HG02870 (cell line): ENCODE data around the gene TBC1D9.
"Not testable (repeated sequence)": the region's sequence is repeated elsewhere in the genome, so short reads cannot be mapped to it uniquely, and the experiment has no call there.

ENCODE experiments used
- ATAC-seq: cut with Tn5 transposase; IDR thresholded peaks from one replicate; pipeline ENCODE4 v1.9.1; 2021; ENCODE audit warnings: mild to moderate bottlenecking, moderate library complexity; ENCODE audit not compliant: unreplicated experiment

TBC1D9 gene

DNA sequence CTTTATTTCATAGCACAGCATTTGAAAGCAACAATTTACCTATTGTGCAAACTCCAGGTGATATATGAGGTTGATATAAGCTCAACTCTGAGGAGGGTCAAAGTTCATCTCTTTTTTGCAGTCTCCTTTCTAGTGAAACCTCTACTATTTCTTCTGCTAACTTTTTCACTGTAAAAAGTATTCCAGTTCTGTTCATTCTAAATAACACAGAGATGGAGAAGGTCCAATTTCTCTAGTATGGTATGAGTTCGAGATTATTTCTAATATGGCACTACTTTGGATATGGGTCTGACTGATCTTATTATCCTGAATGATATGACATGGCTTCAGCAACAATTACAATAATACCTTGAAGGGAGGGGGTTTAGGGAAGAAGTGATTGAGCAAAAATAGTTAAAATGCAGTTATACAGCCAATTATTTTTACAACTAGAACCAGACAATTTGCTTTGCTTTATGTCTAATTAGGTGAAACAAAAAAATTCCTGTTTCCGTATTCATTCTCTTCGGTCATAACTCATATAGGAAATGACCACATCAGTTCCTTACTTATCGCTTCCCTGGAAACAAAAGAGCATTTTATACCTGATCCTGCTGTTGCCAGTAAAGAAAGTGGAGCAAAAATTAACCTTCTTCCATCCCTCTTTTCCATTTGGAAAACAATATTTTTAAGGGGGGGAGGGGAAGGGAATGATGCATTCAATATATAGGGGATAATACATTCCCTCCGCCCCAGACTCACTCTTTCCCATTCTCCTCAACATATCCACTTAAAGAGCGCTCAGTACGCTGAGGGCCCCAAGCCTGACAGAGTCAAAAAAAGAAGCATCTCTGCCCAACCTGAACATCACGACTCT is 1.0 kb downstream of the TBC1D9 start:
- no peak for ATAC-seq

- no peak for ATAC-seq
Observed at GRCh38 chr4:140753329-140753728, 2.9 kb downstream of the TBC1D9 start.

DNA sequence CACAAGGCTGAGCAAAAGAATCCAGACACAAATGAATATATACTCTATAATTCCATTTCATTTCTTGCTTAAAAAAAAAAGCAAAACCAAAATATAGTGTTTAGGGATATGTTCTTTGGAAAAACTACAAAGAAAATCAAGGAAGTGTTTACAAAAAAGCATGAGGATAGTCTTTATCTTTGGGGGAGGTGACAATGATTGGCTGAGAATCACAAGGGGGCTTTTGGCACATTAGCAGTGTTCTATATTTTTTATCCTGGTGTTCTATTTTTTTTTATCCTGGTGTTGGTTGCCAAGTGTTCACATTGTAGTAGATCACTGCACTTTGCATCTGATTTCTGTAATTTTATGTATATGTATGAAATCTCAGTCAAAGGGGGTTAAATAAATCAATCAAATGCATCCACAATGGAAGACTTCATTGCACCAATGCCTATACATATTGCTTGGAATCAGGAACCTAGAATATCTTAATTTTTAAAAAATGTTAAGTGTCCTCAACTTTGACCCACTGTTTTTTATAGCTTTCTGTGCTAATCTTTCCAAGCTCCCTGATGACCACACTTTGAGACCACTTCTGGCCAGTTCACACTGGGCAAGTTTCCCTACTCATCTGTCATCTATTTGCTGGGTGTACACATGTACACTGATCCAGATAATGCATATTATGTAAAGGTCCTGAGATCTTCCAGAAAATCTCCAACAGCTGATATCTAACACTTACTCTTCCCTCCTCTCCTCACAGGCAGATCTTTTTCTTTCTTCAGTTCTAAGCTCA is 3.7 kb downstream of the TBC1D9 start:
- no peak for ATAC-seq

GRCh38 chr4:140750470-140750869 is 5.7 kb downstream of the TBC1D9 start:
- ATAC-seq = no peak

DNA sequence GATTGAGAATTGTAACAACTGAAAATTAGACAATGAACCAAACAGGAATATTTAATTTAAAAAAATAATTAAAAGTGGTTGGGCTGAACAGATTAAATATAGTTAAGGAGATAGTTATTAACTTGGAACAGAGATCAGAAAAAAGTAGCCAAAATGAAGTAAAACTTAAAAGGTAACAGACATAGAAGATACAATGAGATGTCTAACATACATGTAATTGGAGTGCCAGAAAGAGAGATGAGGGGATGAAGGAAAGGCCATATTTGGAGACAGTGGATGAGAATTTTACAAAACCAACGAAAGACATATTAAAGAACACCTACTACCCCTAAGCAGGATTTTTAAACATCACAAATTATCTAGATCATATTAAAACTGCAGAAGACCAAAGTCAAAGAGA is 8.0 kb downstream of the TBC1D9 start:
- ATAC-seq = no peak

GRCh38 chr4:140746546-140746945 is 9.6 kb downstream of the TBC1D9 start:
- ATAC-seq = not testable (repeated sequence)

DNA sequence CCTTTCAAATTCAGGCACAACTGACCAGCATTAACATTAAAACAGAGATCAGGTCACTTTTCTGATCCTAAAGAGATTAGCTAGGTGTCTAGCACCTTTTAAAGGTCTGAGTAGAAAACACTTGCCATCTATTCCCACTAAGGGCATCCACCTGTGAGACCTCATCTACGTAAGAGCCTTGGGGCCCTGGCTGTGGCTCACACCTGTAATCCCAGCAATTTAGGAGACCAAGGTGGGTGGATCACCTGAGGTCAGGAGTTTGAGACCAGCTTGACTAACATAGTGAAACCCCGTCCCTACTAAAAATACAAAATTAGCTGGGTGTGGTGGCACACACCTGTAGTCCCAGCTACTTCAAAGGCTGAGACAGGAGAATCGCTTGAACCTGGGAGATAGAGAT is 11.8 kb downstream of the TBC1D9 start:
- ATAC-seq = no peak

DNA sequence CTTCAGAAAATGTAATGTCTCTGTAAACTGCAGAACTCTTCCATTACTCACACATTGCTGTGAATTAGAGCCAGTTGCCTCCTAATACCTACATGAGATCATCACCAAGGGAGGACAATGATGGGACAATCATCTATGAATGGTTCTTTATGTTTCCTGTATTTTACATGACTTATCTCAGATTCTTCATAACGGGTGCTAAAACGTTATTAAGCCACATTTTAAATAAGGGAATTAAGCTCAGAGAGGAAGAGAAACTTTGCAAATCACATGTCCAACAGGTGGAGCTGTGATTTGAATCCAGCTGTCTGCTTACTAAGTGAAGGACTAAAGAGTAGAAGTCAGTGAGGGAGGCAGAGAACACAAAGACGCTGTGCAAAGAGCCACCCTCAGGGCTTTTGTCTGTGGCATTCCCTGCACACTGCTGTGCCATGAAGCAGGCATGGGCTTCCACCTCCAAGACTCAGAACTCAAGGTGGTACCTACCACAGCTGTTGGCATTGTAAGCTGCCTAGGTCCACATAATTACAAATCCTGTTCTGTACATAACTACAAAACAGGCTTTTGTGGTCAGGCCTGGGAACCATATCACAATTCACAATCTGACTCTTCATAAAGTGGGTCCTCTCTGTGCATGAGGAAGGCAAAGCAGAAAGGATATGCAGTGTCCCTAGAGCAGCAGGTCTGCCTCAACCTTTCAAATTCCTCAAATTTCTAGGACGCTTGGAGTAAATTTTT is 12.8 kb downstream of the TBC1D9 start:
- peak; percentile 75 for ATAC-seq

DNA sequence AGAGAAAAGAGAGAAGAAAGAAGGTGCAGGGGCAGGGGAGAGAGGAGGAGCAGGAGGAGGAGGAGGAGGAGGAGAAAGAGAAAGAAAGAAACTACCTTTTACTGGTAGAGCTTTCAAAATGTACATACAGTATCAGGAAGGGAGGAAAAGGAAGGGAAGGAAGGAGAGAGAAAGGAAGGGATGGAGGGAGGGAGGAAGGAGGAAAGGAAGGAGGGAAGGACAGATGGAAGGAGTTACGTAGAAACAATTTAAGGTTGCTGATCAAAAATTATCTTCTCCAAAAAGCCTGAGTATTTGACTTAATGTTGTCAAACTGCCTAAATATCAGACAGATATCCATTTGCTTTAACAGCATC is 13.4 kb downstream of the TBC1D9 start:
- peak; percentile 17 for ATAC-seq

- no peak for ATAC-seq
Observed at GRCh38 chr4:140740906-140741670, 15.1 kb downstream of the TBC1D9 start.

DNA sequence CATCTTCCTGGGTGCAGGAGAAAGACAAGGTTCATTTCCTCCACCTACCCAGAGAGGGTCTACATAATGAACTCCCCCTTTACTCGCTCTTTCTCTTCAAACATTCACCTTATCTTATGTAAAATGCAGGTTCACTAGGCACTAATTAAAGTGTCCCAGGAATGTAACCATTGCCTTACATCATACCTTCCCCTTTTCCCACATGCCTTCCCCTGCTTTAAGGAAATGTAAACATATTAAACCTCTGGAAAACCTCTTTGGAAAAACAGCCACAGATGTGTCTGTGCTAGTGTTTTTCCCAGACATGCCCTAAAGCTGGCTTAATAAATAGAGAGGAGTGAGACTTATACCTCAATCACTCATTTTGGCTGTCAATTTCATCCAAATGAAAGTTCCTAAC is 15.8 kb downstream of the TBC1D9 start:
- ATAC-seq = no peak

- no peak for ATAC-seq
Observed at GRCh38 chr4:140739971-140740370, 16.2 kb downstream of the TBC1D9 start.

- ATAC-seq = no peak
Observed at GRCh38 chr4:140738139-140738538, 18.0 kb downstream of the TBC1D9 start.

DNA sequence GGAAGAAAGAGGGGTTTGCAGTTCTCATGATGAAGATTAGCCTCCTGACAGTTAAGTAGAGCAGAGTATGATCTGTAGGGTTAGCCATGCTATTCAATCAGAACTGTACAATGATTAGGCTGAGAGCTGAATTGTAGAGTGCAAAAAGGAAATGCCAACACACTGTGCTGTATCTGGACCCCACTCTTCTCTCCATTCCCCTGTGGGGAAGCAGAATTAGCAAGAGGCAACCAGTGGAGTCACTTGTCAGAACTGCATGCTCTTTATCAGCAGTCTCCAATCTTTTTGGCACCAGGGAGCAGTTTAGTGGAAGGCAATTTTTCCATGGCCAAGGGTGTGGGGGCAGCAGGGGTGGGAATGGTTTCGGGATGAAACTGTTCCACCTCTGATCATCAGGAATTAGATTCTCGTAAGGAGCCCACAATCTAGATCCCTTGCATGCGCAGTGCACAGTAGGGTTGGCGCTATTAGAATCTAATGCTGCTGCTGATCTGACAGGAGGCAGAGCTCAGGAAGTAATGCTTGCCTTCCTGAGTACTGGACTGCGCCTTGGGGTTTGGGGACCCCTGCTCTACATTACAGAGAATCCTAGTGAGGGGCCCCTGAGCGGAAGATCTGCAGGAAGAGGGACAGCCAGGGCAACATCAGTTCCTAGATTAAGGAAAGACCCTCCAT is 19.4 kb downstream of the TBC1D9 start:
- ATAC-seq = no peak

DNA sequence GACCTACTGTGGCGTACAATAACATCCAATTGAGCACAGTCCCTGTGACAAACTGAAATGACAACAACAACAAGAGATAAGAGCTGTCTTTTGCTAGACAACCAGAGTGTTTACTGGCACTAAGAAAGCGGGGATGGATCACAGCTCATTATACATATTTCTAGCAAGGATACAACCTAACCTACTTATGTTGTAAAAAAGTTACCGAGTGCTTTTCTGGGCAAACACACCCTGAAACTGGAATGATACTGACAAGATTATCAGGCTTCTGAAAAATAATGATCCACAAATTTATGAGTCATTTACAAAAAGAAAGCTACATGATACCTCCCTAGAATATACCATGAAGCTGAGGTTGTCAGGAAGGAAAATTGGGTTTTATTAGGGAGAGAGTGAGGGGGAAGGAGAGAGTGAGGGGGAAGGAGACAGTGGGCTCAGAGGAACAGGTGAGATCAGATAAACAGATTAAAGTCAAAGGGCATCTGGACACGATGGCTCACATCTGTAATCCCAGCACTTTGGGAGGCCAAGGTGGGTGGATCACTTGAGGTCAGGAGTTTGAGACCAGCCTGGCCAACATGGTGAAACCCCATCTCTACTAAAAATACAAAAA is 20.3 kb downstream of the TBC1D9 start:
- no peak for ATAC-seq

GRCh38 chr4:140735317-140735716 is 20.9 kb downstream of the TBC1D9 start:
- no peak for ATAC-seq

DNA sequence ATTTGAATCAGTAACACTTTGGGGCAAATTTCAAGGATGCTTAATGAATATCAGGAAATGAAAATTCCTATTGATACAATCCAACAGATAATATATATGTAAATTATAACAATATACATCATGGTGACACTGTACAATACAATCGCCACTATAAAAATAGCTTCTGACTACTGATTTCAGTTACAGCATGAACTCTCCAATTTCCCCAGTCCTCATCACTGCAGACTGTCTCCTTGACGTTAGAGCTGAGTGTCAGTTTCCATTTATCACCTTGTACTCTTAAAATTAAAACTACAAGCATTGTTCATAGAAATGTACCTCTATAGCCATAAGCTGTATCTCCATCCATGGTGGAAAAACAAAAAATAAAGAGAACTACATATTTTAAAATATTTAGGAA is 23.4 kb downstream of the TBC1D9 start:
- no peak for ATAC-seq

DNA sequence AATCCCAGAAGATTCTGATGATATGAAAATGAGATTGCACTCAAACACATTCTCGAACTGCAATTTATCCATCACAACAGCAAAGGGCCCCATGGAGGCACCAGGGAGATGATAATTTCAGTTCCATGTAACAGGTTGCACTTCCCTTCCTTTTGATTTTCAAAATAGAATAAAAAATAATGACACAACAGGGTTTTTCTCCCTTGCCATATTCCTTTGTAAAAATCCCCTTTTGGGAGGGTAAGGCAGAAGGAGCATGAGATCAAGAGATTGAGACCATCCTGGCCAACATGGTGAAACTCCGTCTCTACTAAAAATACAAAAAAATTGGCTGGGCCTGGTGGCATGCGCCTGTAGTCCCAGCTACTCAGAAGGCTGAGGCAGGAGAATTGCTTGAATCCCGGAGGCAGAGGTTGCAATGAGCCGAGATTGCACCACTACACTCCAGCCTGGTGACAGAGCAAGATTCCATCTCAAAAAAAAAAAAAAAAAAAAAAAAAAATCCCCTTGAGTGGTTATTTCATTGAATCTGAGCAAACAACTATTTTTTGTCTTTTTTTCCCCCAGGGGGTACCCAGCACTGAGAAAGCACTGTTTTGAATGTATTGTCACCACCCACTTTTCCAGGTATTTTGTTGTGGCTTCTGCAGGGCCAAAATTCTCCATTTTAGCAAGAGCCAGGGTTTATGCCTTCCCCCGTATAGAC is 26.7 kb downstream of the TBC1D9 start:
- ATAC-seq = no peak

DNA sequence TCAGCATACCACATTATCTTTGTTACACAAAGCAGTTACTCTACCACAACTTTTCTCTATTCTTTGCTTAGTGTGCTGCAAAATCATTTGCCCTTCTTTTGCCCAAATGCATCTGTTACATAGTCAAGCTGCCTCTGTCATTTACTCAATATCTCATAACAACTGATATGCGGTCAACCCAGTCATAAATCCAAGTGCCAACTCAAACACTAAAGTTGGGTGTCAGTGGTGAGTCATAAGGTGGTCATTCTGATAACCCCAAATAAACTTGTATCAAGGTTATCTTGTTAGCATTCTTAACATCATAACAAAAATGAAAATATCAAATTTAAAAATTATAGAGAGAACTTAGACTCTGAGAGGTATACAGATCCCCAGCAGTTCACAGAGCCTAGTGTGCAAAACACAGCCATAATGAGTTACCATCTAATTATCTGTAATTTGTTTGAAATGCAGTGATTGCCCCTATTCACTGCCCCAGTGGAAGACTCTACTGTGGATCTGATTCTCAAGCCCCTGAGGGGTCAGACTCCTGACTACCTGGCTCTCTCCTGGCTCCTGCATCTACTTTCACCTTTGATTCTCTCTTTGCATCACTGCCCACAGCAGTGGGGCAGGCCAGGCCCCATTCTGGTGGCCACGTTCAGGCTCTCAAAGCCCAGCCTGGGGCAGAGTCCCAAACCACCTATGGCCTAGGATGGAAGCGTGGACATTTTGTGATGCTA is 29.2 kb downstream of the TBC1D9 start:
- ATAC-seq = peak; percentile 13
